CD4-positive, alpha-beta T cell treated with Interleukin-6 for 4 hours (primary cell): ENCODE data around the gene WLS.
"Not testable (repeated sequence)": the region's sequence is repeated elsewhere in the genome, so short reads cannot be mapped to it uniquely, and the experiment has no call there.

Experiments used
- DNase-seq: peaks from one replicate; pipeline ENCODE4 v3.0.0-alpha.2; 2020; ENCODE audit warnings: mixed read lengths

WLS gene

DNA sequence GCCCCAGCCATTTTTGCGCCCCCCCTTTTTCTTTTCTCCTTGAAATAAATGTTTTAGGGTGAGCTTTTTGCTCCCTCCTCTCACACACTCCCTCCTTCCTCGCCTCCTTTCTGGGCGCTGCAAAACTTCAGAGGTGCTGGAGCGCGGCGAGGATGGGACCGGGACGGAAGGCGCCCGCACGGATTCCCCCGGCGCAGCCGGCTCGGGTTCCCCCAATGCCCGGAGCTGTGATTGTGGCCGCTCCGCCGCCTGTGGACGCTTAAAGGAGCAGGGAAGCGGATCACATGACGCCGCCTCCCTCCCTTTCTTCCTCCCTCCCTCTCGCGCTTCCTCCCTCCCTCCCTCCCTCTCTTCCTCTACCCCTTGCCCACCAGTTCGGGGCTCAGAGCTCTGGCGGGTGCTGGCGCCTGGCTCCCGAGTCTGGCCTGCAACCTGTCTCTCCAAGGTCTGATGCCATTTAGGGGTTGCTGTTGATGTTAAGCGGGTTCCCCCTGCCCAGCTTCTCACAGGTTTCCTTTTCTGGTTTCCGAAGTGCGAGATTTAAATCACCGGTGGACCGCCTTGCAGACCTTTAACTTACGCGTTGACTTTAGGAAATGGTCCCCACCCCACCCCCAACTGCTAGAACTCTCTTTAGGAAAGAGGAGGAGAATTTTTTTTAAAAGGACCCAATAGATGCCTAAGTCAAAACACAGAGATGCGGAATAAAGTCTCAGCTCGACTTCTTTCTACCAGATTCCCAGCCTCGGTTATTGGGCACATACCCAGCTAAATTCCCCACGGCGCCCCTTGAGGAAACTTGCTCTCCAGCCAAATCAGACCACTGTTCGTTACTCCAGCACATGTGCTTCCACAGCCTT, at the start of gene WLS:
Gene WLS, minus strand, starts transcription at position 235 of the 860 bp plus-strand sequence. Its CDS starts 224 bp downstream, at position 11.
- DNase-seq: no peak

DNA sequence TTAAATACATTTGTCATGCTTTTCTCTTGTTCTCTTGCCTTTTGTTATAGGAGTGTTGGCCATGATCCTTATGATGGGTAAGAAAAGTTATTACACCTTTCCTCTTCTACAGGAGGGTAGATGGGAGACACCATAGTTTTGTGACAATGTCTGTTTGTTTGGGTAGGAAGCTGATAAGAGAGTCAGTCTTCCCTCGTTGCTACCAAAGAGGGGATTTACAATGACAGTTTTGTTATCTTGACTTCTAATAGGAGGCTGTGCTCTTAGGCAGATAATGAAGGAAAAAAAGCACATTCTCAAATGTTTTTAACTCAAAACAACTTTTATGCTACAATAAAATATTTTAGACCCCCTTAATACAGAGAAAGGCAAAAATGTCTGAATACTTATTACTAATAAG, 48.0 kb upstream of the WLS start:
- no peak for DNase-seq

DNA sequence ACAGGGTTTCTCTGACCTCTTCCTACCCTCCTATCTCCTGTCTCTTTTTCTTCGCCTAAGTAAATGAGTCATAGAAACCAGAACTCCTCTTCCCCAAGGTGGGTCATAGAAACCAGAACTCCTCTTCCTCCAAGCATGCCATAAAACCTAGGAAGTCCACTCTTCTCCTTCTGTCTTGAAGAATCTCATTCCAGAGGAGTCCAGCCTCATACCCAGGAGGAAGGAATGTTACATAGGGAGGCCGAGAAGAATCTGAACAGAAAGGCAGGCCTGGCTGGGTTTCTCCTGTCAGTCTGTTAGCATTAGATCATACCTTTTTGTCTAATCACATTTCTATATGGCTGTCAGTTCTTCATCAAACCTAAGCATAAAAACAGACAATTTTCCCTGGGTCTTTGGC, 47.5 kb upstream of the WLS start:
- no peak for DNase-seq

DNA sequence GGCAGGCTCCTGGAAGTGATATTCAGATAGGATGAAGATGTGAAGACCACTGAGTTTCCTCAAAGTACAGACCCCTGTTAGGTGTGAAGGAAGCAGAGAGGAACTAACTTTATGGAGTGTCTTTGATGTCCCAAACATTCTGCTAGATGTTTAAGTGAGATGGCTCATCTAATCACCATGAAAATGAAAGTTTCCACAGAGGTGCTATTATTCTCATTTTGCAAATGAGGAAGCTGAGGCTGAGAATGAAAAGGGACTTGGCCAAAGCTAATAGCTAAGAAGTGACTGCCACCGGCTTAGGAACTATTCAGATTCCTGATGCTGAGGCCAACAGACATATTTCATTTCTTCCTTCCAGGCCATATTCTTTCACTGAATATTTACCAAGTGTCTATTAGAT, 45.9 kb upstream of the WLS start:
- DNase-seq: no peak

DNA sequence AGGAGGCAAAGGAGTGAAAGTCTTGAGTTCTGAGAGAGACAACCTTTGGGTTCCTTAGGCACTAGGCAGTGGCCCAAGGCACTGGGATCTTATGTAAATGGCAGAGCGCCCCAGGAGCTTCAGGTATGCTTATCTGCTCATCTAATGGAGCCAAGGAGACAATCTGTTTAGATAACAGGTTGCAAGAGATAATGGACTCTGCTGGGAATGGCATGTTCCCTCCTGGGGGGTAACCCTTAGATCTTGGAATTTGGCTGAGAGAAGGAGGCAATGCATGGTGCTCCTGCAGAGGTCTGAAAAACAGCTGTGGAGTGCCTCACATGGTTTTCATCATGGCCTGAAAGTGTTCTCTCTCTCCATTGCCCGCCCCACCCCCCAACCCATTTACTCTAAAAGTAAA, 44.1 kb upstream of the WLS start:
- no peak for DNase-seq

DNA sequence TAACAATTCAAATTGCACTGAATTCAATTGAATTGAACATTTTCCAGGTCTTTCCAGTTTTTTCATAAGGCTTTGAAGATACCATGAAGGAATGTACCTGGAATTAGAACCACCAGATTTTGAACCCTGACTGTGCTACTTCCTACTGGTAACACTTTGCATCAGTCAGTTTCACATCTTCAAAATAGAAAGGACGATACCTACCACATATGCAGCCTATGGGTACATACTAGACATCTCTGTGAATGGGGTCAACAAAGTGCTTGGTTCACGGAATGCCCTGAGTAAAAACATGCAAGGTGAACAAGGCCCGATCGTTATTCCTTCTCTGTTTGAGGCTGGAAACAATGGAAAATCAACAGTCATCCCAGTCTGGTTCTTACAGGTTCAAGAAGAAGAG, 41.2 kb upstream of the WLS start:
- no peak for DNase-seq

DNA sequence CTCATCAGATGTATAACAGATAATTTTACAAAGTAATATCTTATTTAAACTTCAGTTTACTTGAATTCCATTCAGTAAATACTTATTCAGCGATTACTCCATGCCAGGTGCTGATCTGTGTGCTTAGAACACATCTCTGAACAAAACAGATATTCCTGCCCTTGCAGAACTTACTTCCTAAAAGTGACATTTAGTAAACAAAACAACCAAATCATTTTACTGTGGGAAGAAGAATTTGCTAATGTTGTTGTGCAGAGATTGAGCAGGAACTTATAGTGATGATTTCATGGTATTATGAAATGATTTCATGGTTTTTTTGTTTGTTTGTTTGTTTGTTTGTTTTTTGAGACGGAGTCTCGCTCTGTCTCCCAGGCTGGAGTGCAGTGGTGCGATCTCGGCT, 39.3 kb upstream of the WLS start:
- DNase-seq: no peak

DNA sequence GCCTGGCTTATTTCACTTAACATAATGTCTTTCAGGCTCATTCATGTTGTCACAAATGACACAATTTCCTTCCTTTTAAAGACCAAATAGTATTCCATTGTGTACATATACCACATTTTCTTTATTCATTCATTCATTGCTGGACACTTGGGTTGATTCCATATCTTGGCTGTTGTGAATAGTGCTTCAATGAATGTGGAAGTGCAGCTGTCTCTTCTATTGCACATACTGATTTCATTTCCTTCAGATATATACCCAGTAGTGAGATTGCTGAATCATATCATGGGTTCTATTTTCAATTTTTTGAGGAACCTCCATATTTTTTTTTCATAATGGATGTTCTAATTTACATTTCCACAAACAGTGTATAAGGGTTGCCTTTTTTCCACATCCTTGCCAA, 38.6 kb upstream of the WLS start:
- DNase-seq: no peak

DNA sequence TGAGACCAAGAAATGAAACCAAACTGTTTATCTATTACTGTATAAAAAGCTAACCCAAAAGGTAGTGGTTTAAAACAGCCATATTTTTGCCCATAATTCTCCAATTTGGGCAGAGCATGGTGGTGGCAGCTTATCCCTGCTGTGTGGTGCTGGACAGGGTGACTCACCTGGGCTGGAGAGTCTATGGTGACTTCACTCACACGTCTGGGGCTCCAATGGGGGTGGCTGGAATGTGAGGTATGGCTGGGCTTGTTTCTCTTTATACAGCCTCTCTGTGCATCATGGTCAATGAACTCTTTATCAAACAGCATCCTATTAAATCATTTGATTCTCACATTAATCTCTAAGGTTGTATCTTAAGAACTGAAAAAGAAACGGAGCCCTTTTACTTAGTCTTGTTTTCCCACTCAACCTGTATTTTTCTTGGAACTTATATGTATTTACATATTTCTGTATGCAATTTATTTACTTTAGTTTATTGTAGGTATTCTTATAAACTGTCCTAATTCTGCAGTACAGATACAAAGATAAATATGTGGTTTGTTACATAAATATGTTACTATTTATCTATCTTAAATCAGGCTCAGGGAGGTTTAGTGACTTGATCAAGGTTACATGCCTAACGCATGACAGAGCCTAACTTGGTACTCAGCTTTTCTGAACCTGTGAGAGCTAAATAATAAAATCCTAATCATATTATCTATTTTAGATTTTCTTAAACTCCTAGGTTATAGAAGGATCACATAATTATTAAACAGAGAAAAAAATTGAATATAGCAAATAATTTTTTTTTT, 37.5 kb upstream of the WLS start:
- no peak for DNase-seq

DNA sequence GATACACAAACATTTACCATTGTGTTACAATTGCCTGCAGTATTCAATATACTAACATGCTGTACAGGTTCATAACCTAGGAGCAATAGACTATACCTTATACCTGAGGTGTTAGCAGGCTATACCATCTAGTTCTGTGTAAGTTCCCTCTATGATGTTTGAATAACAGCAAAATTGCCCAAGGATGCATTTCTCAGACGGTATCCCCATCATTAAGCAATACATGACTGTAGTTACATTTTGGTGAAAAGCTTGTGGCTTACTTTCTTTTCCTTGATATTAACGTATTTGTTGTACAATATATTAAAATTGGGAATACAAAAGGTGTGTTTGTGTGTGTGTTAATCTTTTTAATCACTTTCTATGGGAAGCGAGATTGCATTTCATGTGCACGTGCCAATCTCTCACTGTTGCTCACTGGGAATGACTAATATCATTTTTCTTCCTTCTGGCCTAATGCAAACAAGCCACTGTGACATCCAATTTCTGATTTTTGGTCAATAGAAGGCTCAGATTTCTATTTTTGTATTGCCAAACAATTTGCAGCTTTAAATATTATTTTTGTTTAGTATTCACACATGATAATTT, 36.7 kb upstream of the WLS start:
- DNase-seq: no peak

DNA sequence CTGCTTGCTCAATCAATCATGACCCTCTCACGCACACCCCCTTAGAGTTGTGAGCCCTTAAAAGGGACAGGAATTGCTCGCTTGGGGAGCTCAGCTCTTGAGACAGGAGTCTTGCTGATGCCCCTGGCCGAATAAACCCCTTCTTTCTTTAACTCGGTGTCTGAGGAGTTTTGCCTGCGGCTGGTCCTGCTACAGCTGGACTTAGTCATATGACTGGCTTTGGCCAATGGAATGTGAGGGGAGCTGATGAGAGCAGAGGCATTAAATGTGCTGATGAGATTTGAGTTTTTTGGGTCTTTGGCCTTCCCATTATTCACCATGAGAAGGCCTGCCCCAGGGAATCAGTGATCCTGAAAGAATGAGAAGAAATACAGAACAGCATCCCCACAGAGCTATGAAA, 24.5 kb upstream of the WLS start:
- DNase-seq: not testable (repeated sequence)

DNA sequence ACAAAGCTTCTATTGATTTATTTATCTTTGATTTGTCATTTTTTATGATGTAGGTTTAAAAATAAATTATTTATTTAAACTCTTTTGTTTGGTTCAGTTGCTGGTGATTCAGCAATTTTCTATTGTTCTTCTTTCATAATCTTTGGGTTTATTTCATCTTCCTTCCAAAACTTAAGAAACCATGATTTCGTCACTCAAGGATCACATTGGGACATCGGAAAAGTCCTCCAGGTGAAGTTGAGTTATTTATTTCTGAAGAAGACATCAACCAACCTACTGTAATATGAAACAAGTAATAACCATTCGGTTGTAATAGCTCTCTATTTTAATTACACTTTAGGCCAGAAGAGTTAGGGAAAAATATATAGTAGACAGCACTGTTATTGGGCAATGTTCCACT, 23.0 kb upstream of the WLS start:
- no peak for DNase-seq

DNA sequence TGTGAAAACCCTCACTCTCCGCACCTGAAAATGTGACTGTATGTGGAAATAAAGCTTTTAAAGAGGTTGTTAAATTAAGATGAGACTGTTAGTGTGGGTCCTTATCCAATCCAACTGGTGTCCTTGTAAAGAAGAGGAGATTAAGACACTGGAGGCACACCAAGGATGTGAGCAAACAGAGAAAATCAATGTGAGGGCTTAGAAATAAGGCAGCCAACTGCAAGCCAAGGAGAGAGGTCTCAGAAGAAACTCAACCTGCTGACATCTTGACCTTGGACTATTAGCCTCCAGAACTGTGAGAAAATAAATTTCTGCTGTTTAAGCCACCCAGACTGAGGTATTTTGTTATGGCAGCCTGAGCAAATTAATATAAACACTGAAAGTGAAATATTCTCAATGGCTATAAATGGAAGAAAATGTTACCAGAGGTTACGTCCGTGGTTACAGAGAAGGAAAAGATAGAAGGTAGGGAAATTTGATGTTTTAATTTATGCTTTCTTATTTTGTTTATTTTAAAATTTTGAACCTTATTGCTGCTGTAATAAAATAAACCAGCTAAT, 22.4 kb upstream of the WLS start:
- DNase-seq: no peak

DNA sequence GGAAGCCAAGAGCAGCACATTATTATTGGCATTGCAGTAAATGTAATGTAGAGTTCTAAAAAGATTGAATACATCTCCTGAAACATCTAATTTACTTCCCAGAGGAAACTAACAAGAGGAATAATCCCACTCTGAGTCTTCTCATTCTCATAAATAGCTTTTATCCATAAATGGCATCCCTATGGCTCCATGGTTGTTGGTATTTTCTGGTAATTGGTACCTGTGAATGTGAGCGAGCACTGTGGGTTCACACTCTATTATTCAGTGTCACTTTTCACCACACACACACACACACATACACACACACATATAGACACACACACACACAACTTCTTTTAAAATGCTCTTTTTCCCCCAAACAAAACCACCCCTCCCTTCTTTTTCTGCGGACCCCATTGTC, 4.7 kb upstream of the WLS start:
- DNase-seq: no peak

DNA sequence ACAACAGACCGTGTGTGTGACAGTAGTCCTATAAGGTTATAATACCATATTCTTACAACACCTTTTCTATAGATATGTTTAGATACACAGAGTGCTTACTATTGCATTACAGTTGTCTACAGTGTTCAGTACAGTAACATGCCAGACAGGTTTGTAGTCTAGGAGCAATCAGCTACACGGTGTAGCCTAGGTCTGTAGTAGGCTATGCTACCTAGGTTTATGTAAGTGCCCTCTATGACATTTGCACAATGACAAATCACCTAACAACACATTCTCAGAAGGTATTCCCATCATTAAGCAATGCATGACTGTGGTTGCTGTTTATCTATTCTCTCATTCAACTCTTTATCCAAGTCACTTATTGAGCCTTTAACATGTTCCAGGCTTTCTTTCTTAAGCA, 1.8 kb upstream of the WLS start:
- no peak for DNase-seq

DNA sequence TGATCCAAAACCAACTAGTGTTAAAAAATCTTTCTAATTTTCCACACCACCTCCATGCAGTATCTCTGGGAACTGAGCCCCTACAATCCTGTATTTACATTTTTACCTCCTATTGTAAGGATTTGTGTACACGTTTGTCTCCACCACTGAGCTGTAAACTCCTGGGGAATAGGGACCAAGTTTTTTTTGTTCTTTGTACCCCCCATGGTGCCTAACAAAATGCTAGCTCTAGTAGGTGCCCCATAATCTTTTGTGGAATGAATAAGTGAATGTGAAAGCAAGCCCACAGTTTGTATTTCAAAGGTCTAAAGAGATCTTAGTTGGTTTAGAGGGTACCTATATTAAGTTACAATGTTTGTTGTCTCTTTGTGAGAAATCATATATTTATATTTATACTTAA, 879 bp upstream of the WLS start:
- no peak for DNase-seq

DNA sequence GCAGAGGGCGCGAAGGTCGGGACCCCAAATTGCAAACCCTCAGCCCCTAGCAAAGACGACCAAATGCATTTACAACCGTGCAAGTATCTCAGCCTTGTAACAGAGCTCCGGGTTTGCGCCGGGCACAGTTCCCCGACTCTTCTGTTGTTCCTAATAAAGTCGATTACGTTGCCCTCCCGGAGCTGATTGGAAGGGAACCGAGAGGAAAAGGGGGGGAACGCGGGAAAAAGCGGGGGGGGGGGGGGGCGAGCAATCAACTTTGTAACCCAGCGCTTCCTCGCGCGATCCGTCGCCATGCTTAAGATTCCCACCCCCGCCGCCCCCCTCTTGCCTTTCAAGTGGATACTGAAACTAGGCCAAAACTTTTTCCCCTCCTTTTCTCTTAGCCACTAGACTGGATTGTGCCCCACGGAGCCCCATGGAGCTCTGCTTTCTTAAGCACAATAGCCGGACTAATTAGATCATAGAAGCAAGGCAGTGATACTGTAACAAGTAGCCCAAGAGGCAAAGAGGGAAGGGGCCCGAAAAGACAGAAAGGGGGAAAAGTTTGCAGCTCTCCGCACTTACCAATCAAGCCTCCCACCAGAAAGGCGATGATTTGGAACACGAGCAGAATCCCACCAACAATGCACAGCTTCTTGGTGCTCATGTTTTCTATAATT, 565 bp downstream of the WLS start:
- DNase-seq: no peak

DNA sequence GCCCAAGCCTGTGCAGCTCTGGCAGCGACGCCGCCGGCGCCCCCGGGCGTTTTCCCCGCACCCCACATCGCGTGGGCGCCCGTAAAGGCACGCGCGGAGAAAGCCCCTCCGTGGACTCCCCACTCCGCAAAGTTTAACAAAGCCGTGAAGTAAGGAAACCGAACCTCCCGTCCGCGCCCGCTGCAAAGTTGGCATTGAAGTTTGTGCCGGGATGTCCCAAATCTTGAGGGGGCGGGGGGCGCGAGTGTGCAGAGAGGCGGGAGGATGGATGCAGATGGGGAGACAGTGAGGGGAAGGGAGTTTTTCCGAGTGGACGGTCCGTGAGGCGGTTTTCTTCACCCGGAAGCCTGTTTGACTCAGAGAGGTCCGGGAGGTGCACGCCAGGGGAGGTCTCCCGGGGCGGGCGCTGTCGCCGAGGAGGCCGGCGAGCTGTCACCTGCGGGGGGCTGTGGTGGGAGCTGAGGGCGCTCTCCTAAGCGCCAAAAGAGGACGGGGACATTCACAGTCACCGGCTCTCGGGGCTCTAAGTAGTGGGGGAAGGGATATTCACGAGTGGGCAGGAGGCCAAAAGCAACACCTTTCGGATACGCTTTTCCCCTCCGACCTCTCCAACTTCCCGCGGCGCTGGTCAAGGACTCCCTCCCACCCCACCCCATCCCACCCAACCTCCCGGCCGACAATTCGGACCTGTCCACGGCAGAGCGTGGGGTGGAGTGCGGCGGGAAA, 1.3 kb downstream of the WLS start:
- no peak for DNase-seq

DNA sequence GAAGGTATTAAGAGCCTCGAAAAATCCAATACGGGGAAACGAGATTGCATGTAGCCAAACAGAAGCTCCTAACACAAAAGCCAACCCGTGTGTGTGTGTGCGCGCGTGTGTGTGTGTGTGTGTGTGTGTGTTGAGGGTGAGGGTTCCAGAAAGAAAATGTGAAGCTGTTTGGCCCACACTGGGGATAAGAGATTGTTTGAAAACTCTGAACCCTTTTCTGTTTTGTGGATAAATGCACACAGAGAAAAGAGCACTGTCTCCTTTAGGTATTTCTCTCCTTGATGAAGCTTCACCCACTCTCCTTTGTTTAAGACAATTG, 1.9 kb downstream of the WLS start:
- no peak for DNase-seq

DNA sequence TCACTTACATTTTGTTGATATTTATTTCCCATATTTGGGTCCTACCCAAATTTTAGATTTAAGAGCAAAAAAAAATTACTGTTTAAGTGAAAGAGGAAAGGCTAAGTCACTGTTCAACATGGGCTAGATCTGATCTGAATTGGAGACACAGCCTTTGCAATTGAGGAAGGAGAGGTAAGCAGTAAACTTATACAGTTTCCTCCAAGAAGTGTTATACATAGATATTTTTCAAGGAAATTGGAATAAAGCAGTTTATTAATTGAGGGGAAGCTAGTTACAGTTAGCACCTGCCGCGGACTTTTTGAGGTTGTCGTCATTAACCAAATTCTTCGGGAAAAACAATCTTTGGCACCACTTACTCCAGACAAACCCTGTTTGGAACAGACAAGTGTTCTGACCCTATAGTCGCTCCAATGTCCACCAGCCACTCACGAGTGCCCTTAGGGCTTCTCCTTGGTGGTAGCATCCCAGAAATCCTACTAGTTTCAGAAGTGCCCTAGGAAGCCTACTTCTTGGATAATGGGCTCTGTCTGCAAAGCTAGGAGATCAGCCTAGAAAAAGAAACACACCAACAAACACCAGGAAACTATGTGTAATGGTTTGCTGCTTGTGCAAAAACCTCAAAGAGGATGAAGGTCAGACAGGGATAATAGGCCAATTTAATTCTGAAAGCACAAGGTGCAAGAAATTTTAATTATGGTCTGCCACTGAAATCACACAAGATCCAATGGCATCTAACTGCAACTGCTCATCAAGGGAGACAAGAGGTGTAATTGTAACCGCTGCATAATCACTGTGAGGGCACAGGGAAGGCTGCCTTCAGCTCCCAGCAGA, 2.5 kb downstream of the WLS start:
- no peak for DNase-seq

DNA sequence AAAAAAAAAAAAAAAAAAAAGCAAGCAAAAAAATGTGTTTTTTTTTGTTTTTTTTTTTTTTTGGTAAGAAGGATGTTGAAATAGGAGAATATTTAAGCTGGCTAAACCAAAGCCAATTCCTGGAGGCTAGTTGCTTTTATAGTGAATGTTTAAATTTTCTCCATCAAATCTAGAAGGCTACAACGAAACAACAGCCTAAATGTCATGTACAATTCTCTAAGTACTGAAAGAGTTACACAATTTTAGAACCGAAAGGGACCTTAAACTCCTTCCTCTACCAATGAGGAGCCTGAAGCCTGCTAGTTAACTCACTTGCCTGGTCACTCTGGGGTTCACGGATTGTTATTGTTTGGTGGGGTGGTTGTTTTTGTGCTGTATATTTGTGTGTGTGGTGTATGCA, 3.5 kb downstream of the WLS start:
- no peak for DNase-seq

DNA sequence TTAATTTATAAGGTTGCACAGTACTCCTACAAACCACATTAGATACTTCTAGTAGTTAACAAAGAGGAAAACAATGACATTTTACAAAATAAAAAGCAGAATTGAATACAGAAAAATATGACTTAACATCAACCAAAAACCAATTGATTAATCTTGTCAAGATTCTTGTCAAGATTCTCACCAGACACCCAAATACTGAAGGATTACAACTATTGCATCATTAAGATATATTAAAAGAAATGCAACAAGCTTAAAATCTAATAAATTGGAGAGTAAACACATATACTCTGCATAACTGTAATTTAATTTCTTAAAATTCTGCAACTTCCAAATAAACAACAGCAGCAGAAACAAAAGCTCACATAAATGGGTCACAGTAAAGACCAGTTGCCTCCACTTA, 4.7 kb downstream of the WLS start:
- no peak for DNase-seq
